Measurements from ENCODE around the gene LRTM2. TPM values are rescaled to one million over a fixed set of nuclear protein-coding genes. Genes with fewer than 3 reads are reported as not detected.

The LRTM2 gene
- total RNA-seq, 2 donors from 2014 or later: not detected

DNA sequence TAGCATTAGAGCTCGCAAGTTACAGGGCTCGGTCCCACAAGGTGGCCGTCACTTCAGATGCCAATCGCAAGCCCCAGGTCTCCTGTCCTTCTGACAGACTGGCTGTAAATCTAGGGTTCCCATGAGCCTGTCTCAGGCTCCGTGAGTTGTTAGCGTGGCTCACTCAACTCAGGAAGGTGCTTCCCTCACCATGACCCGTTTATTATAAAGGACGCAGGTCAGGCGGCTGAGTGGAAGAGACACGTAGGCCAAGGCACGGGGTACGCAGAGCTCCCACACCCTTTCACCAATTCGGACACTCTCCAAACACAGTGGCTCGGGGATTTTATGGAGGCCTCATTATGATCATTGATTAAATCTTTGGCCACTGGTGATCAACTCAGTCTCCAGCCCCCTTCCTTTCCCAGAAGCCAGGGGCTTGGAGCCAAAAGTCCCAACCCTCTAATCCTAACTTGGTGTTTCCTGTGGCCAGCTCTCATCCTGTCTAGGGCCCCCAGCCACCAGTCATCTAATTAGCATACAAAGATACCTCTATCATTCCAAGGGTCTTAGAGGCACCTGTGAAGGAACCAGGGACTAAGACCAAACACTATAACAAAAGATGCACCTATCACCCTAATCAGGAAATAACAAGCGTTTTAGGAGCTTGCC is 25.8 kb upstream of the LRTM2 start:
- peaks cover 5% of the 10 kb centered on the region for H3K4me1 ChIP-seq (replicated peaks)
- H3K27ac ChIP-seq: no peak overlapping the region
- no peak for TF ChIP-seq POLR2AphosphoS5 (IDR thresholded peaks at IDR 0.05)
- TF ChIP-seq, protein P1, sequence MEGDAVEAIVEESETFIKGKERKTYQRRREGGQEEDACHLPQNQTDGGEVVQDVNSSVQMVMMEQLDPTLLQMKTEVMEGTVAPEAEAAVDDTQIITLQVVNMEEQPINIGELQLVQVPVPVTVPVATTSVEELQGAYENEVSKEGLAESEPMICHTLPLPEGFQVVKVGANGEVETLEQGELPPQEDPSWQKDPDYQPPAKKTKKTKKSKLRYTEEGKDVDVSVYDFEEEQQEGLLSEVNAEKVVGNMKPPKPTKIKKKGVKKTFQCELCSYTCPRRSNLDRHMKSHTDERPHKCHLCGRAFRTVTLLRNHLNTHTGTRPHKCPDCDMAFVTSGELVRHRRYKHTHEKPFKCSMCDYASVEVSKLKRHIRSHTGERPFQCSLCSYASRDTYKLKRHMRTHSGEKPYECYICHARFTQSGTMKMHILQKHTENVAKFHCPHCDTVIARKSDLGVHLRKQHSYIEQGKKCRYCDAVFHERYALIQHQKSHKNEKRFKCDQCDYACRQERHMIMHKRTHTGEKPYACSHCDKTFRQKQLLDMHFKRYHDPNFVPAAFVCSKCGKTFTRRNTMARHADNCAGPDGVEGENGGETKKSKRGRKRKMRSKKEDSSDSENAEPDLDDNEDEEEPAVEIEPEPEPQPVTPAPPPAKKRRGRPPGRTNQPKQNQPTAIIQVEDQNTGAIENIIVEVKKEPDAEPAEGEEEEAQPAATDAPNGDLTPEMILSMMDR (IDR thresholded peaks at IDR 0.05): no peak
- no peak for TF ChIP-seq POLR2A (IDR thresholded peaks at IDR 0.05)
- no peaks in the 10 kb centered on the region for H3K9me3 ChIP-seq
- intact Hi-C loops (cut with DNase I): loop anchor here (5.0 kb wide), 5 partner anchors 162 to 788 kb away; partner anchors contain the start of gene CACNA1C
- H3K36me3 ChIP-seq: no peaks in the 10 kb centered on the region
- no peaks in the 10 kb centered on the region for H3K27me3 ChIP-seq (replicated peaks; ENCODE audit: insufficient read depth)
- no peak overlapping the region for H3K4me3 ChIP-seq
- no peak for DNase-seq (ENCODE audit: low spot score)
- 68% methylated on average over 15 of the region's 15 CpGs for WGBS

- 57% methylated on average over 19 of the region's 19 CpGs for WGBS
- TF ChIP-seq POLR2AphosphoS5 (IDR thresholded peaks at IDR 0.05) (no peak), POLR2A (IDR thresholded peaks at IDR 0.05) (no peak)
- TF ChIP-seq, protein P1 (IDR thresholded peaks at IDR 0.05): no peak
- H3K9me3 ChIP-seq: no peaks in the 10 kb centered on the region
- no peaks in the 10 kb centered on the region for H3K36me3 ChIP-seq
- intact Hi-C loops (cut with DNase I): loop anchor here (5.0 kb wide), 3 partner anchors 257 to 787 kb away; partner anchors contain the start of gene CACNA1C
- H3K4me3 ChIP-seq: no peak overlapping the region
- H3K27me3 ChIP-seq (replicated peaks; ENCODE audit: insufficient read depth): no peaks in the 10 kb centered on the region
- no peak for DNase-seq (ENCODE audit: low spot score)
- peaks cover 5% of the 10 kb centered on the region for H3K4me1 ChIP-seq (replicated peaks)
- peak overlapping the region; percentile 22 to 41 for H3K27ac ChIP-seq
Measured at GRCh38 chr12:1795221-1795784, 25.1 kb upstream of the LRTM2 start.

GRCh38 chr12:1795785-1796514 is 24.4 kb upstream of the LRTM2 start:
- peak; percentile 83 for DNase-seq (ENCODE audit: low spot score)
- Histone ChIP-seq H3K4me3 (peak overlapping the region; percentile 40 to 59), H3K27me3 (replicated peaks; ENCODE audit: insufficient read depth) (no peaks in the 10 kb centered on the region), H3K27ac (peak overlapping the region; percentile 69 to 70), H3K4me1 (replicated peaks) (peaks cover 5% of the 10 kb centered on the region), H3K9me3 (no peaks in the 10 kb centered on the region), H3K36me3 (no peaks in the 10 kb centered on the region)
- TF ChIP-seq, protein P1 (IDR thresholded peaks at IDR 0.05): peak; percentile 98 to 100 (median 100)
- peak; percentile 58 for TF ChIP-seq POLR2A (IDR thresholded peaks at IDR 0.05)
- TF ChIP-seq POLR2AphosphoS5 (IDR thresholded peaks at IDR 0.05): peak; percentile 74
- intact Hi-C loops (cut with DNase I): loop anchor here (1.0 to 5.0 kb wide), 5 partner anchors 144 to 786 kb away; partner anchors contain the start of gene CACNA1C
- 3% methylated on average over 29 of the region's 45 CpGs for WGBS

DNA sequence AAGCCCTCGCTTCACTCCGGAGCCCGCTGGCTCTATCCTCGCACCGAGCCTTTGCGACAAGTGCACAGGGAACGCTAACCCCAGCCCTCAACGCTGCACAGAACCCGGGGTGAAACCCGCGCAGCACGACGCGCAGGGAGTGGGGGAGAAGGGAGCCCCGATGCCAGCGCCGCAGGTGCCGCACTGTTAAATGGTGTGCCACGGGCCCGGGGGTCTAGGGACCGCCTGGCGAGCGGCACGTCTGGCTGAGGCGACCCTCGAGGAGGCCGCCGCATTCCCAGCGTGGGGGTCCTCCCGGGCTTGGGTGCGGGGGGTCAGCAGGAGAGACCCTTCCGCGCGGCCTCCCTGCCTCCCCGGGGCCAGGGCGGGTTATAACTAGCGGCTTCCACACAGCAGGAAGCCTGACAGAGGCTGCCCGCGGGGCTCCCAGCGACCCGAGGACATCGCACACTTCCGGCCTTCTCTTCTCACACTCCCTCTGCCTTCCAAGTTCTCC is 23.8 kb upstream of the LRTM2 start:
- H3K4me3 ChIP-seq: peak overlapping the region; percentile 40 to 59
- under 1% methylated on average over 30 of the region's 43 CpGs for WGBS
- H3K27ac ChIP-seq: peak overlapping the region; percentile 69 to 70
- no peaks in the 10 kb centered on the region for H3K36me3 ChIP-seq
- H3K9me3 ChIP-seq: no peaks in the 10 kb centered on the region
- H3K27me3 ChIP-seq (replicated peaks; ENCODE audit: insufficient read depth): no peaks in the 10 kb centered on the region
- no peak for DNase-seq (ENCODE audit: low spot score)
- peaks cover 5% of the 10 kb centered on the region for H3K4me1 ChIP-seq (replicated peaks)
- no peak for TF ChIP-seq POLR2A (IDR thresholded peaks at IDR 0.05)
- TF ChIP-seq, protein P1 (IDR thresholded peaks at IDR 0.05): no peak
- intact Hi-C loops (cut with DNase I): loop anchor here (1.0 to 5.0 kb wide), 5 partner anchors 144 to 786 kb away; partner anchors contain the start of gene CACNA1C
